A549 (cell line): Measurements from ENCODE around the gene COL8A1. TPM values are rescaled to one million over a fixed set of nuclear protein-coding genes. Genes with fewer than 3 reads are reported as not detected.

Experiments
- ATAC-seq, 2 experiments: fragments of 200-7000 bp in 1 of 2; fragments of >200 bp in 1 of 2; cut with Nextera tagmentation in 1 of 2; cut with Tn5 transposase in 1 of 2; 3 replicates each; pipeline versions ENCODE4 v1.8.0 to v1.9.1; 2018 to 2020; ENCODE audit warnings: mild to moderate bottlenecking in 1 of 2, moderate library complexity in 1 of 2
- CTCF ChIA-PET: fragments of 300-600 bp; sonication (Branson Sonifier 250); formaldehyde crosslinking; extraction: SDS; loops from one replicate; lab custom pipeline; 2021; ENCODE audit warnings: antibody characterized with exemption, inconsistent platforms; lab: Yijun Ruan, JAX
- POLR2A ChIA-PET: fragments of 350-600 bp; formaldehyde crosslinking; extraction: SDS; loops from one replicate; lab custom pipeline; 2021; ENCODE audit warnings: antibody characterized with exemption, inconsistent platforms; lab: Yijun Ruan, JAX
- DNase-seq, 2 experiments: peaks; one replicate each; pipeline versions ENCODE4 v3.0.0 to v3.0.0-alpha.2; 2011 to 2016; ENCODE audit warnings: low read depth in 1 of 2, low spot score in 1 of 2
- FAIRE-seq: peaks from 2 replicates; lab custom pipeline; 2011; peaks lifted over from hg19 to GRCh38; lab: Jason Lieb, UNC
- H3K27ac ChIP-seq, 2 experiments: fragments of >200 bp; sonication (Bioruptor Twin); formaldehyde crosslinking; 3 replicates each; pipeline ENCODE4 v1.5.1; 2016 to 2017
- H3K4me1 ChIP-seq: fragments of >200 bp; sonication (Bioruptor Twin); formaldehyde crosslinking; 3 replicates; pipeline ENCODE4 v1.6.1; 2016
- H3K4me2 ChIP-seq: fragments of >200 bp; sonication (Bioruptor Twin); formaldehyde crosslinking; 3 replicates; pipeline ENCODE4 v1.6.1; 2016
- H3K4me3 ChIP-seq: fragments of >200 bp; sonication (Bioruptor Twin); formaldehyde crosslinking; 3 replicates; pipeline ENCODE4 v1.5.1; 2016
- H3K9me3 ChIP-seq: fragments of >200 bp; sonication (Bioruptor Twin); formaldehyde crosslinking; 3 replicates; pipeline ENCODE4 v1.6.1; 2016
- CBX8 ChIP-seq: fragments of 200-600 bp; sonication (generic); IDR thresholded peaks from 2 replicates; pipeline ENCODE4 v1.6.1; 2016
- CEBPB ChIP-seq, 2 experiments: fragments of >200 bp in 1 of 2; sonication (Bioruptor Twin) in 1 of 2; formaldehyde crosslinking in 1 of 2; IDR thresholded peaks; 2 replicates each; pipeline ENCODE4 v1.6.1; 2012 to 2016
- FOSB ChIP-seq: fragments of 250-450 bp; sonication (Bioruptor Pico); IDR thresholded peaks from 2 replicates; pipeline ENCODE4 v1.5.0; 2020; ENCODE audit warnings: mild to moderate bottlenecking, moderate library complexity
- FOSL2 ChIP-seq, 2 experiments: fragments of 450-650 bp in 1 of 2; fragments of >200 bp in 1 of 2; sonication (Bioruptor Twin) in 1 of 2; formaldehyde crosslinking; IDR thresholded peaks; 2 replicates each; pipeline versions ENCODE4 v1.5.0 to v1.6.1; 2016 to 2020; ENCODE audit warnings: mild to moderate bottlenecking in 1 of 2, moderate library complexity in 1 of 2
- FOXS1 ChIP-seq: fragments of 250-450 bp; sonication (Bioruptor Pico); IDR thresholded peaks from 2 replicates; pipeline ENCODE4 v1.5.0; 2020; ENCODE audit warnings: mild to moderate bottlenecking, moderate library complexity
- HEYL ChIP-seq: fragments of 250-450 bp; sonication (Bioruptor Pico); IDR thresholded peaks from 2 replicates; pipeline ENCODE4 v1.8.0; 2021; ENCODE audit warnings: mild to moderate bottlenecking, moderate library complexity
- HOXA7 ChIP-seq: fragments of 250-450 bp; sonication (Bioruptor Pico); IDR thresholded peaks from 2 replicates; pipeline ENCODE4 v1.5.0; 2020; ENCODE audit warnings: mild to moderate bottlenecking, moderate library complexity
- HOXB13 ChIP-seq: fragments of 250-450 bp; sonication (Bioruptor Pico); IDR thresholded peaks from 2 replicates; pipeline ENCODE4 v1.5.0; 2020; ENCODE audit warnings: low read depth, mild to moderate bottlenecking, moderate library complexity
- JUN ChIP-seq, 2 experiments: fragments of >200 bp; sonication (Bioruptor Twin); formaldehyde crosslinking; IDR thresholded peaks; 2 replicates in 1 of 2; 3 replicates in 1 of 2; pipeline ENCODE4 v1.6.1; 2016 to 2017
- MAFK ChIP-seq: fragments of 450-650 bp; IDR thresholded peaks from 2 replicates; pipeline ENCODE4 v1.6.1; 2014; ENCODE audit not compliant: partially characterized antibody
- NFE2L2 ChIP-seq: fragments of 150-350 bp; conservative IDR thresholded peaks from 2 replicates; pipeline ENCODE4 v1.6.1; 2014; ENCODE audit warnings: low read length
- NPAS2 ChIP-seq: fragments of 250-450 bp; sonication (Bioruptor Pico); IDR thresholded peaks from 2 replicates; pipeline ENCODE4 v1.8.0; 2022; ENCODE audit warnings: mild to moderate bottlenecking, moderate library complexity, borderline replicate concordance
- PHF8 ChIP-seq: fragments of 200-600 bp; sonication (generic); IDR thresholded peaks from 2 replicates; pipeline ENCODE4 v1.6.1; 2016; ENCODE audit warnings: low read depth, mild to moderate bottlenecking, antibody characterized with exemption, moderate library complexity, borderline replicate concordance
- POLR2A ChIP-seq: IDR thresholded peaks from 2 replicates; pipeline ENCODE4 v1.6.1; 2012; ENCODE audit warnings: mild to moderate bottlenecking, low read length
- RAD21 ChIP-seq, 2 experiments: fragments of >200 bp in 1 of 2; sonication (Bioruptor Twin) in 1 of 2; formaldehyde crosslinking in 1 of 2; IDR thresholded peaks in 1 of 2; conservative IDR thresholded peaks in 1 of 2; 2 replicates in 1 of 2; 3 replicates in 1 of 2; pipeline ENCODE4 v1.6.1; 2012 to 2018; ENCODE audit warnings: inconsistent platforms in 1 of 2
- SMC3 ChIP-seq: fragments of >200 bp; sonication (Bioruptor Twin); formaldehyde crosslinking; IDR thresholded peaks from 3 replicates; pipeline ENCODE4 v1.6.1; 2018; ENCODE audit warnings: inconsistent platforms
- WGBS: methylation state at CpG from one replicate; pipeline ENCODE4 v1.1.6; 2017; ENCODE audit errors: missing lambda C conversion rate; 5-methylcytosine and 5-hydroxymethylcytosine counted together
- polyA plus RNA-seq, 4 experiments: library from polyadenylated mRNA; depleted of rRNA in 3 of 4; stranded (reverse); fragments of >200 nt; fragmentation: RNase III in 1 of 4; extraction: RNeasy Plus Mini Kit Qiagen cat#74134 plus additional on column Dnase treatment in 1 of 4; gene quantifications; 2 replicates in 3 of 4; 3 replicates in 1 of 4; pipeline ENCODE4 v1.2.3, GENCODE V29; 2011 to 2017
- TF ChIP-seq, protein P1 (sequence below): fragments of 250-450 bp; sonication (Bioruptor Pico); IDR thresholded peaks from 2 replicates; pipeline ENCODE4 v1.5.0; 2021; ENCODE audit warnings: mild to moderate bottlenecking, moderate library complexity, borderline replicate concordance
- TF ChIP-seq, protein P2 (sequence below): fragments of 250-450 bp; sonication (Bioruptor Pico); IDR thresholded peaks from 2 replicates; pipeline ENCODE4 v1.5.0; 2020; ENCODE audit warnings: low read depth, mild to moderate bottlenecking, moderate library complexity
- TF ChIP-seq, protein P3 (sequence below): fragments of >200 bp; sonication (Bioruptor Twin); formaldehyde crosslinking; IDR thresholded peaks from 3 replicates; pipeline ENCODE4 v1.6.1; 2016
- TF ChIP-seq, protein P4 (sequence below): fragments of 450-650 bp; IDR thresholded peaks from 2 replicates; pipeline ENCODE4 v1.6.1; 2014; ENCODE audit warnings: antibody characterized with exemption
- TF ChIP-seq, protein P5 (sequence below): fragments of >200 bp; sonication (Bioruptor Twin); formaldehyde crosslinking; IDR thresholded peaks from 2 replicates; pipeline ENCODE4 v1.6.1; 2016

COL8A1 gene
- polyA plus RNA-seq, 2 of the 4 experiments (the other 2 are of a cell fraction): not detected

DNA sequence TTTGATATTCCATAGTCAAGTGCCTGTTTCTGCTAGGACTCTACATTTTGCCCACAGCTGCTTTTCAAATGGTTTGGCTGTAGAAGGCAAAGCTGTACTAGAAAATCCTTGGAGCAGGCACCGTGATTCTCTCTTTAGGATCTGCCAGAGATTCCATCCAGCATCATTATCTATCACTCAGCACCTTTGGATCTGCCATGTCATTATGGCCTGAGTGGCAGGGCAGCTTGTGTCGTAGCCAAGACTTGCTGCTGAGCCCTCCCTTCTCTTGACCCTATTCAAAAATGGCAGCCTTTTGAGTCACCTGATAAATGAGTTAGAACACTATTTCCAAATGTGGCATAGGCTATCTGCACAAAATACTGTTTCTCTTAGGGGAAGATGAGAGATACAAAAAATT, 171.2 kb downstream of the COL8A1 start:
- no peak for FAIRE-seq
- WGBS: 6% methylated on average over 2 of the region's 2 CpGs
- no peak for ATAC-seq

DNA sequence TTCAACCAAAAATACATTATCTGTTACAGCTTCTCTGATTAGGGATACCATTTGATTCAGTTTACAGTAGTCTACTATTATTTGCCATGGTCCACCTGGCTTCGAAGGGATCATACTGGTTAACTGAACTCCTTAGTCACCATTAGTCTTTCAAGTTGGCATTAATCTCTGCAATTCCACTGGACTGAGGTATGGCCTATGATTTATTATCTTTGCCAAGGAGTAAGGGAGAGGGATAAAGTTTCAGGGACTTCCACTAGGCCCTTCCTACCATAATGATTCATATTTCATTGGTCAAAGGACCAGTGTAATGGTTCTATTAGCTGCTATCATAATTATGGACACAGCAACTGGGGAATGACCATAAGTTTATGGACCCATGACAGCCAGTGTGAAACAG, 172.0 kb downstream of the COL8A1 start:
- no peak for FAIRE-seq
- POLR2A ChIA-PET: no interaction called here
- no peak overlapping the region for H3K4me3 ChIP-seq
- H3K4me1 ChIP-seq: no peaks in the 10 kb centered on the region
- no peak for ATAC-seq
- no peaks in the 10 kb centered on the region; the same call in 2 of the 3 replicates for H3K9me3 ChIP-seq
- no peak overlapping the region for H3K27ac ChIP-seq
- no peak for DNase-seq
- no peak overlapping the region for H3K4me2 ChIP-seq
- TF ChIP-seq NPAS2 (CRISPR knock-in tag) (no peak), HOXA7 (no peak), FOXS1 (CRISPR knock-in tag) (no peak), CEBPB (IDR thresholded peaks at IDR 0.05) (no peak)
- TF ChIP-seq, protein P1, sequence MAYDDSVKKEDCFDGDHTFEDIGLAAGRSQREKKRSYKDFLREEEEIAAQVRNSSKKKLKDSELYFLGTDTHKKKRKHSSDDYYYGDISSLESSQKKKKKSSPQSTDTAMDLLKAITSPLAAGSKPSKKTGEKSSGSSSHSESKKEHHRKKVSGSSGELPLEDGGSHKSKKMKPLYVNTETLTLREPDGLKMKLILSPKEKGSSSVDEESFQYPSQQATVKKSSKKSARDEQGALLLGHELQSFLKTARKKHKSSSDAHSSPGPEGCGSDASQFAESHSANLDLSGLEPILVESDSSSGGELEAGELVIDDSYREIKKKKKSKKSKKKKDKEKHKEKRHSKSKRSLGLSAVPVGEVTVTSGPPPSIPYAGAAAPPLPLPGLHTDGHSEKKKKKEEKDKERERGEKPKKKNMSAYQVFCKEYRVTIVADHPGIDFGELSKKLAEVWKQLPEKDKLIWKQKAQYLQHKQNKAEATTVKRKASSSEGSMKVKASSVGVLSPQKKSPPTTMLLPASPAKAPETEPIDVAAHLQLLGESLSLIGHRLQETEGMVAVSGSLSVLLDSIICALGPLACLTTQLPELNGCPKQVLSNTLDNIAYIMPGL: no peak
- TF ChIP-seq, protein P2, sequence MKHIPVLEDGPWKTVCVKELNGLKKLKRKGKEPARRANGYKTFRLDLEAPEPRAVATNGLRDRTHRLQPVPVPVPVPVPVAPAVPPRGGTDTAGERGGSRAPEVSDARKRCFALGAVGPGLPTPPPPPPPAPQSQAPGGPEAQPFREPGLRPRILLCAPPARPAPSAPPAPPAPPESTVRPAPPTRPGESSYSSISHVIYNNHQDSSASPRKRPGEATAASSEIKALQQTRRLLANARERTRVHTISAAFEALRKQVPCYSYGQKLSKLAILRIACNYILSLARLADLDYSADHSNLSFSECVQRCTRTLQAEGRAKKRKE: no peak
- WGBS: 5% methylated on average over 1 of the region's 1 CpG
- CTCF ChIA-PET: no interaction called here

More for the DNA sequence above, 171.2 kb downstream of the COL8A1 start:
- peaks cover 8% of the 10 kb centered on the region for H3K9me3 ChIP-seq
- no peak overlapping the region for H3K4me2 ChIP-seq
- H3K27ac ChIP-seq: no peak overlapping the region
- no peak for DNase-seq
- H3K4me3 ChIP-seq: no peak overlapping the region
- no peaks in the 10 kb centered on the region for H3K4me1 ChIP-seq
- POLR2A ChIA-PET: no interaction called here
- CTCF ChIA-PET: interaction anchor here (0.8 to 2.0 kb wide), 4 partner anchors 8 to 49 kb away, joined by 3 to 10 read pairs (median 4); partner anchors contain the start of gene CMSS1
- TF ChIP-seq HOXA7 (no peak), MAFK (no peak), FOSL2 (IDR thresholded peaks at IDR 0.05) (no peak), FOSL2 (CRISPR knock-in tag; IDR thresholded peaks at IDR 0.05) (no peak), HEYL (CRISPR knock-in tag) (no peak), SMC3 (no peak), PHF8 (no peak), JUN (IDR thresholded peaks at IDR 0.05) (no peak), CBX8 (no peak), RAD21 (conservative IDR thresholded peaks at IDR 0.05 in 1 of 2, IDR thresholded peaks at IDR 0.05 in 1 of 2) (no peak), POLR2A (no peak), HOXB13 (CRISPR knock-in tag) (no peak), FOSB (CRISPR knock-in tag) (no peak), NFE2L2 (no peak)
- TF ChIP-seq, protein P3, sequence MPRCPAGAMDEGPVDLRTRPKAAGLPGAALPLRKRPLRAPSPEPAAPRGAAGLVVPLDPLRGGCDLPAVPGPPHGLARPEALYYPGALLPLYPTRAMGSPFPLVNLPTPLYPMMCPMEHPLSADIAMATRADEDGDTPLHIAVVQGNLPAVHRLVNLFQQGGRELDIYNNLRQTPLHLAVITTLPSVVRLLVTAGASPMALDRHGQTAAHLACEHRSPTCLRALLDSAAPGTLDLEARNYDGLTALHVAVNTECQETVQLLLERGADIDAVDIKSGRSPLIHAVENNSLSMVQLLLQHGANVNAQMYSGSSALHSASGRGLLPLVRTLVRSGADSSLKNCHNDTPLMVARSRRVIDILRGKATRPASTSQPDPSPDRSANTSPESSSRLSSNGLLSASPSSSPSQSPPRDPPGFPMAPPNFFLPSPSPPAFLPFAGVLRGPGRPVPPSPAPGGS: no peak
- TF ChIP-seq, protein P4, sequence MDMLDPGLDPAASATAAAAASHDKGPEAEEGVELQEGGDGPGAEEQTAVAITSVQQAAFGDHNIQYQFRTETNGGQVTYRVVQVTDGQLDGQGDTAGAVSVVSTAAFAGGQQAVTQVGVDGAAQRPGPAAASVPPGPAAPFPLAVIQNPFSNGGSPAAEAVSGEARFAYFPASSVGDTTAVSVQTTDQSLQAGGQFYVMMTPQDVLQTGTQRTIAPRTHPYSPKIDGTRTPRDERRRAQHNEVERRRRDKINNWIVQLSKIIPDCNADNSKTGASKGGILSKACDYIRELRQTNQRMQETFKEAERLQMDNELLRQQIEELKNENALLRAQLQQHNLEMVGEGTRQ: no peak
- TF ChIP-seq, protein P5, sequence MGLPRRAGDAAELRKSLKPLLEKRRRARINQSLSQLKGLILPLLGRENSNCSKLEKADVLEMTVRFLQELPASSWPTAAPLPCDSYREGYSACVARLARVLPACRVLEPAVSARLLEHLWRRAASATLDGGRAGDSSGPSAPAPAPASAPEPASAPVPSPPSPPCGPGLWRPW: no peak
- TF ChIP-seq, all 56 proteins: peak for 0
